Measurements from ENCODE around the gene SIGLEC5.

The SIGLEC5 gene

GRCh38 chr19:51628153-51628939 lies 1.9 kb downstream of the SIGLEC5 start:
- no peak for DNase-seq (ENCODE audit: low read depth)

- no peak for DNase-seq (ENCODE audit: low read depth)
Observed at GRCh38 chr19:51627491-51628138, 2.6 kb downstream of the SIGLEC5 start.

DNA sequence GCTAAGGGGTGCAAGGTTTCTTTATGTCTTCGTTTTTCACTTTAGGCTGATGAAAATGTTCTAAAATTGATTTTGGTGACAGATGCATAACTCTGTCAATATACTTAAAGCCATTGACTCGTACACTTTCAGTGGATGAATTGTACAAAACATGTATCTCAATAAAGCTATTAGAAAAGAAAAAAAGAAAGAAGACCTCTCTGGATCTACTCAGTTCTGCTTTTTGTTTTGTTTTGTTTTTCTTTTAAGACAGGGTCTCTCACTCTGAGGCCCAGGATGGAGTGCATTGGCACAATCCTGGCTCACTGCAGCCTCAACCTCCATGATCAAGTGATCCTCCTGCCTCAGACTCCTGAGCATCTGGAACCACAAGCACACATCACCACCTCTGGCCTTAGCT lies 3.5 kb downstream of the SIGLEC5 start:
- no peak for DNase-seq (ENCODE audit: low read depth)

DNA sequence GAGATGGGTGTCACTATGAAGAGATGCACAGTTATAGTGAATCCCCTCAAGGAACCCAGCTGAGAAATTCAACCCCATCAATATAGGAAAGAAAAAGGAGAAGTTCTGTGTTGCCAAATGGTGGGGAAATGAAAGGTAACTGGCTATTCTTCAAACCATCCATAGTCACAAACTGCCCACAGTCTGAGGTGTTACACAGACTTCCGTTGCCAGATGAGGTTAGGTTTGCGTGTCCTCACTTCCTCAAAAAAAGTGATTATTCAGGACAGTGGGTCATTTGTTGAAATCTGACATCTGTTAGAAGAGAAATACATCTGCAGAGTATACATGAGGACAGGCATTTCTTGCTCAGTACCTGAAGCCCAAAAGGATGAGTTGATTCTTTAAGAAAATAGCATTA lies 9.0 kb downstream of the SIGLEC5 start:
- DNase-seq (ENCODE audit: low read depth), result no peak

DNA sequence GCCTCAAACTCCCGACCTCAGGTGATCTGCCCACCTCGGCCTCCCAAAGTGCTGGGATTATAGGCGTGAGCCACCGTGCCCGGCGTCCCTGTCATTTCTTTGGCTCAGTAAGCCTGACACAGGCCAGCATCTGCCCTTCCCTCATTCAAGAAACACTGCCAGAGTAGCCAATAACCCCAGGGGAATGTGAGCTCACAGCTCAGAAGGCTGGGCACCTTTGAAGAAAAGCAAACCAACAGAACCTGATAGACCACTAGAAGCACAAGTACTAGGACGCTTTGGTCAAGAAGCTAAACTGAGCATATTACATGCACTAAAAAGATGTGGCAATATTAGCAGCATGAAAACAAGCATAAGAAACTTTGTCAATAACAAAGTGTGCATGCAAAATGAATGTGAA lies 14.2 kb downstream of the SIGLEC5 start:
- DNase-seq (ENCODE audit: low read depth), result no peak

- no peak for DNase-seq (ENCODE audit: low read depth)
Observed at GRCh38 chr19:51614789-51615188, 15.4 kb downstream of the SIGLEC5 start.

DNA sequence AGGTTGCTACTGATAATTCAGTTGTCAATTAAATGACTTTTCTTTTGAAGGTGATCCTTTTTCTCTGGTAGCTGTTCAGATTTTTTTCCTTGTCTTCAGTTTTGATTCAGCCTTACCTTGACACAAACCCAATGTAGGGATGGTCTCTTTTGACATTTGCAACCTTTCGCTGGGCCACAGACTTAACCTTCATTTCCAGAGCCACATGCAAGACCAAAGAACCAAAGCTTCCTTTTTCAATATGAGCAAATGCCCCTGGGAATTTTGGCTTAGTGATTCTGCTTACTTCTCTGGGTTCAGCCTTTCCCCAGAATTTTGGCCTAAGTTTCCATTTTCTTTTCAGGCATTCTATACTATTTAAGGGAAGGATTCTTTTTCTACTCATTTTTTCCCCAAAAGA lies 19.6 kb downstream of the SIGLEC5 start:
- no peak for DNase-seq (ENCODE audit: low read depth)

GRCh38 chr19:51607920-51608562 lies 22.2 kb downstream of the SIGLEC5 start:
- DNase-seq (ENCODE audit: low read depth), result peak; percentile 81

- no peak for DNase-seq (ENCODE audit: low read depth)
Observed at GRCh38 chr19:51607077-51607476, 23.1 kb downstream of the SIGLEC5 start.

GRCh38 chr19:51602189-51602854 lies 27.9 kb downstream of the SIGLEC5 start:
- DNase-seq (ENCODE audit: low read depth), result no peak

DNA sequence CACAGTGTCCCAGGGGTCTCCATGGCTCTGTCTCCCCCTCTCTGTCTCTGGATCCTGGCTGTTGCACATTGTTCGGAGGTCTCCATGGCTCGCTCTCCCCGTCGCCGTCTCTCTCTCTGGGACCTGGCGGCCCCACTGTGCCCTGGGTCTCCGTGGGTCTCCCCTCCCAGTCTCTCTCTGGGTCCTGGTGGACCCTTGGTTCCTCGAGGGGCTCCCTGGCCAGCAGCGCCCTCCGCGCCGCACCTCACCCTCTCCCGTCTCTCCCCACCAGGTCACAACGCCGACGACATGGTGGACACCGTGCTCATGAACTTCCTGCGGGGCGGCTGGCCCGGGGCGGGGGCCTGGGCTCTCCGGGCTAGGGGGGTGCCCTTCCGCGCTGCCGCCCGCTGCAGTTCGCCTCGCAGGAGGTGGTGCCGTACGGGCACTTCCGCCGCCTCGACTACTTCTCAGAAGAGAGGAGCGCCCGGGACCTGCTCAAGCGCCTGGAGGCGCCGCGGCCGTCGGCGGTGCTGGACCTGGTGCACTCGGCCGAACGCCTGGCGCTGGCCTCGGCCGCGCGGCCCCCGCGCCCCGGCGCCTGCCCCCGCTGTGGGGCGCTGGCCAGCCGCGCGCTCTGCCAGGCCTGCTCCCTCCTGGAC lies 29.1 kb downstream of the SIGLEC5 start:
- no peak for DNase-seq (ENCODE audit: low read depth)

DNA sequence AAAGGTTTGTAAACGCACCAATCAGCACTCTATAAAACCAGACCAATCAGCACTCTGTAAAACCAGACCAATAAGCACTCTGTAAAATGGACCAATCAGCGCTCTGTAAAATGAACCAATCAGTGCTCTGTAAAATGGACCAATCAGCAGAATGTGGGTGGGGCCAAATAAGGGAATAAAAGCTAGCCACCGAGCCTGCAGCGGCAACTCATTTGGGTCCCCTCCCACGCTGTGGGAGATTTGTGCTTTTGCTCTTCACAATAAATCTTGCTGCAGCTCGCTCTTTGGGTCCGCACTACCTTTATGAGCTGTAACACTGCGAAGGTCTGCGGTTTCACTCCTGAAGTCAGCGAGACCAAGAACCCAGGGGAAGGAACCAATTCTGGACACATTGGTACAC lies 31.1 kb downstream of the SIGLEC5 start:
- DNase-seq (ENCODE audit: low read depth), result no peak

DNA sequence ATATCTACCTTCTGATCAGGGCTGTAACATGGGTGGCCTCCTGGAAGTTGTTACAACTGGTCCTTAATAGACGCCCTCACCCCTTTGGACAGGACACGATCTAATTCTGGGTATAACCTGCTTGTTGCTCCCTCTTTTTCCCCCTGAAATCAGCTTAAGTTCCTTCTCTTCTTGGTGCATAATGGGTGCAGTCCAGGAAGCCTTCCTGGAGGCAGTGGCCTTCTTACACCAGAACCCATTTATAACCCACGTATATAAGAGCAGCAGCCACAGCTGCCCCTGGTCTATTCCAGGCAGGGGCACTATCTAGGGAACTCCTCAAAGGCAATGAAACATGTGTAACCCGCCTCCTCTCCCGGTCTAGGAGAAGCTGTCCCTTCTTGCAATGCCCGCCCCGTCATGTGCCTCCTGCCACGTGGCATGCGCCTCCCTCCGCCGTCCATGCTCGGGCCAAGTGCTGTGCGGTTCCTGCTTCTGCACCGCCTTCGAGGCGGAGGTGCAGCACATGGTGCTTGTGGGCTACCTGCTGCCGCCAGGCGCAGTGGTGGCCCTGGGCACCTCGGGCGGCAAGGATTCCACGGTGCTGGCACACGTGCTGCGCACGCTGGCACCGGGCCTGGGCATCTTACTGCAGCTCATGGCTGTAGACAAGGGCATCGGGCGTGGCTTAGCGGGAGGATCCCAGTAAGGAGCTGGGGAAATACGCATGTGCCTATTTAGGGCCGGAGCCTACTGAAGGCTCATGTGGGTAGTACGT lies 31.9 kb downstream of the SIGLEC5 start:
- DNase-seq (ENCODE audit: low read depth), result no peak

- no peak for DNase-seq (ENCODE audit: low read depth)
Observed at GRCh38 chr19:51595190-51596175, 34.7 kb downstream of the SIGLEC5 start.

DNA sequence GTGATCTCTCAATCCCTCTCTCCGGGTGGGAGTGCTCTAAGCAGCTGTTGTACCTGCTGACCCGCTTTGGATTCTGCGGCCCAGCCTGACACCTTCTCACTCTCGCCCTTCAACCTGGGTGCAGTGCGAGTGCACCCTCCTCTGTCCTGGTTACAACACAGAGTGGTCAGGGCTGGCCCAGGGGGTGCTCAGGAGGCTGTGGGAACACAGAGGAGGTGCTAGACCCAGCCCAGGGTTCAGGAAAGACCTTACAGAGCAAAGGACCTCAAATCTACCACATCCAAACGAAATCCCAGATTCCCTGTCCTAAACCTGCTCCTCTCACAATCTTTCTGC lies 35.5 kb downstream of the SIGLEC5 start:
- DNase-seq (ENCODE audit: low read depth), result no peak

DNA sequence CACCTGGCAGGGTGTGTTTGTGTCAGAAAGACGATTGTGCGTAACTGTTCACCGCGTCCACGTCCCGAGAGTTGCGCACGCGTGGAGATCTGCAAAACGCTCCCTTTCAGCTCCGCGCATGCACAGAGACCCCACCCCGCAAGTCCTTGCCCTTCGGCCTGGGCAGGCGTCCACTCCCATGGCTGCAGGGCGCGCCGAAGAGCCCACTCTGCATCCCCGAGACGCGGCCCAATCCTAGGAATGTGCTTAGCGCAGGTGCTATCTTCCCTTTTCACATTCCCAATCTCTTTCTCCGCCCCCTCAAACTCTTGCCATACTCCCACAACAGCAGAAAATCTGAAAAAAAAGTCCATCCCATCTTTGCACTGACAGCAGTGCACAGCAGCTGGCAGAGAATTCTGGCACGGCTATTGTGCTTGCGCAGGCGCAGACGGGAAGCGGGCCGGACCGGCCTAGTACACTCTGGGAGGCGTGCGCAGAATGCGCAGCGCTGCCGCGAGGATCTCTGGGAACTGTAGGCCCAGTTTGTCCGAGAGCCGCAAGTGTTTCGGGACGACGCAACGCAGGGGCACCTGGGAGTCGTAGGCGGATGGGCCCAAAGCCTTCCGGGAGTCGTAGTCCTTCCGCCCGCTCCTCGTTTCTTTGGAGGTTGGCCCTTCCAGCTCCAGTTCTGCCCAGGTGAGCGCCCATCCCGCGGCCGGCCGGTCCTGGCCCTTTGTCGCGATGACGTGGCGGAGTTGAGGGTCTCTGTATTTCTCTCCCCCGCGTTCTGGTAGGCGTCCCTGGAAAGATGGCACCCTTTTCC lies 36.0 kb downstream of the SIGLEC5 start:
- peak; percentile 96 for DNase-seq (ENCODE audit: low read depth)

- DNase-seq (ENCODE audit: low read depth), result peak; percentile 6
Observed at GRCh38 chr19:51593138-51593890, 36.9 kb downstream of the SIGLEC5 start.

DNA sequence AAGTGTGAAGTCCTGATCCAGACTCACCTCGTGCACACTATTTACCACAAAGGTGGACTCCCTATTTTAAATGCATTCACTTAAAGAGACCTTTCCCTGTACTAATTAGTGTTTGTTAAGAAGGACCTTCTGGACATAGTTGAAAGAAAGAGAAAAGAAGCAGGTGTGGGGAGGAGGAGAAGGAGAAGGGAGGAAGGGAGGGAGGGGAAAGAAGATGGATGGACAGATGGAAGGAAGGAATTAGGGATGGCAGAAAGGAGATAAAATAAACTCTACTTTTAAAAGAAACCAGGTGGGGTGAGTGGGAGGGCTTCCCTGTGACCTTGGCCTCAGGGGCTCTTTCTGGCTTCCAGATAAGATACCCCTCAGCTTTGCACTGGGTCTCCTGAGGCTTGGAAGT lies 37.7 kb downstream of the SIGLEC5 start:
- no peak for DNase-seq (ENCODE audit: low read depth)

DNA sequence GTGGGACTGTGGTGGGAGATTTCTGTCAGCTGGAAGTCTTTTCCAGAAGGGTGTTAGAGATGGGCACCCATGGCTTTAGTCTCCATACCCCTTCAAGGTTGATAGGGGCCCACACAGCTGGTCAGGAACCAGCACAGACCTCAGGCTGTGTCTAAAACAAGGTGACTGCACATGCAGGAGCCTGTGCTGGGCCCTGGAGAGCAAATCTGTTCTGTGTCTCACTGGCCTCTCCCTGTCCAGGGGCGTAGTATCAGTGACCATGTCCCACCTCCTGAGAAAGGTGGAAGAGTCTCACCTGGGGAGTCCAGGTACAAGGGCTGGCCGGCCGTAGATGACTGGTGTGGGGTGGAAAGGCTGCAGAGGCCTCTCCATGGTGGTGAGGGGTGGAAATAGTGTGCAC lies 39.8 kb downstream of the SIGLEC5 start:
- DNase-seq (ENCODE audit: low read depth), result no peak
